Measurements from ENCODE around the gene SLC24A3. TPM values are rescaled to one million over a fixed set of nuclear protein-coding genes. Genes with fewer than 3 reads are reported as not detected.

The SLC24A3 gene
- polyA plus RNA-seq, 1 donor (not counting 4 experiments of a cell fraction or from before 2014, with no cell fraction given): 0.17 TPM

- dilution Hi-C loops (cut with MboI; ENCODE audit: extremely low pct_ligation_motif_present, low sequenced_read_pairs): no loop called here
- no peak overlapping the region for H3K4me2 ChIP-seq (ENCODE audit: control insufficient read depth, extremely low read depth, insufficient read depth, low read depth, low read length)
- no peak overlapping the region for H2AFZ ChIP-seq (ENCODE audit: control insufficient read depth, low read length)
- H3K27ac ChIP-seq (ENCODE audit: control insufficient read depth, insufficient read depth, low read length): no peak overlapping the region
- TF ChIP-seq EZH2 (IDR thresholded peaks at IDR 0.05; ENCODE audit: low read length): no peak
- no peak for TF ChIP-seq CTCF (optimal IDR thresholded peaks at IDR 0.05 in 1 of 3, IDR thresholded peaks at IDR 0.05 in 1 of 3, conservative IDR thresholded peaks at IDR 0.05 in 1 of 3; ENCODE audit: extremely low read depth in 1 of 3, insufficient read depth in 2 of 3, low read length in 3 of 3)
- H3K4me3 ChIP-seq (ENCODE audit: control insufficient read depth in 2 of 3, extremely low read depth in 1 of 3, insufficient read depth in 2 of 3, low read depth in 1 of 3, low read length in 3 of 3): no peak overlapping the region
- no peak overlapping the region for H3K9ac ChIP-seq (ENCODE audit: control insufficient read depth, extremely low read depth, insufficient read depth, low read length)
- H3K9me1 ChIP-seq (ENCODE audit: control insufficient read depth, extremely low read depth, insufficient read depth, low read length): no peaks in the 10 kb centered on the region
- no peaks in the 10 kb centered on the region for H3K27me3 ChIP-seq (ENCODE audit: control insufficient read depth, extremely low read depth, insufficient read depth, low read length)
- H4K20me1 ChIP-seq (ENCODE audit: control insufficient read depth, extremely low read depth, insufficient read depth, low read length): no peaks in the 10 kb centered on the region
- no peaks in the 10 kb centered on the region for H3K36me3 ChIP-seq (ENCODE audit: control insufficient read depth in 2 of 2, extremely low read depth in 1 of 2, insufficient read depth in 2 of 2, low read length in 2 of 2)
- H3K9me3 ChIP-seq (ENCODE audit: control insufficient read depth, low read depth, low read length): no peaks in the 10 kb centered on the region
- DNase-seq (ENCODE audit: low read depth, low spot score): no peak
- no peak for FAIRE-seq
- no peaks in the 10 kb centered on the region for H3K79me2 ChIP-seq (ENCODE audit: control insufficient read depth, insufficient read depth, low read length)
- no peaks in the 10 kb centered on the region for H3K4me1 ChIP-seq (ENCODE audit: control insufficient read depth, extremely low read depth, insufficient read depth, low read length)
Observed at GRCh38 chr20:19347943-19348456, 135.6 kb downstream of the SLC24A3 start.

- Histone ChIP-seq H3K27ac (ENCODE audit: control insufficient read depth, insufficient read depth, low read length) (no peak overlapping the region), H3K27me3 (ENCODE audit: control insufficient read depth, extremely low read depth, insufficient read depth, low read length) (no peaks in the 10 kb centered on the region), H3K9me3 (ENCODE audit: control insufficient read depth, low read depth, low read length) (no peaks in the 10 kb centered on the region), H2AFZ (ENCODE audit: control insufficient read depth, low read length) (no peak overlapping the region), H3K79me2 (ENCODE audit: control insufficient read depth, insufficient read depth, low read length) (no peaks in the 10 kb centered on the region), H3K4me1 (ENCODE audit: control insufficient read depth, extremely low read depth, insufficient read depth, low read length) (no peaks in the 10 kb centered on the region), H4K20me1 (ENCODE audit: control insufficient read depth, extremely low read depth, insufficient read depth, low read length) (no peaks in the 10 kb centered on the region), H3K36me3 (ENCODE audit: control insufficient read depth in 2 of 2, extremely low read depth in 1 of 2, insufficient read depth in 2 of 2, low read length in 2 of 2) (no peaks in the 10 kb centered on the region), H3K4me3 (ENCODE audit: control insufficient read depth in 2 of 3, extremely low read depth in 1 of 3, insufficient read depth in 2 of 3, low read depth in 1 of 3, low read length in 3 of 3) (no peak overlapping the region), H3K9me1 (ENCODE audit: control insufficient read depth, extremely low read depth, insufficient read depth, low read length) (no peaks in the 10 kb centered on the region), H3K9ac (ENCODE audit: control insufficient read depth, extremely low read depth, insufficient read depth, low read length) (no peak overlapping the region), H3K4me2 (ENCODE audit: control insufficient read depth, extremely low read depth, insufficient read depth, low read depth, low read length) (no peak overlapping the region)
- DNase-seq (ENCODE audit: low read depth, low spot score) (no peak), FAIRE-seq (no peak)
- TF ChIP-seq CTCF (optimal IDR thresholded peaks at IDR 0.05 in 1 of 3, IDR thresholded peaks at IDR 0.05 in 1 of 3, conservative IDR thresholded peaks at IDR 0.05 in 1 of 3; ENCODE audit: extremely low read depth in 1 of 3, insufficient read depth in 2 of 3, low read length in 3 of 3): no peak
- TF ChIP-seq EZH2 (IDR thresholded peaks at IDR 0.05; ENCODE audit: low read length): no peak
- dilution Hi-C loops (cut with MboI; ENCODE audit: extremely low pct_ligation_motif_present, low sequenced_read_pairs): no loop called here
Observed at GRCh38 chr20:19348582-19348981, 136.1 kb downstream of the SLC24A3 start.
